Measurements from ENCODE around the gene CRELD2. TPM values are rescaled to one million over a fixed set of nuclear protein-coding genes. Genes with fewer than 3 reads are reported as not detected.

The CRELD2 gene
- total and polyA plus RNA-seq, 2 donors from 2014 or later = 37.3 to 54.0 TPM

- intact Hi-C loops (cut with DNase I) = no loop called here
- no peak for FAIRE-seq
- peaks cover 0 to 31% (median 3%) of the 10 kb centered on the region in 3 donors for H3K4me1 ChIP-seq (ENCODE audit: control insufficient read depth in 2 of 3, insufficient read depth in 2 of 3, low read depth in 1 of 3, low read length in 3 of 3)
- peak overlapping the region in 1 of 3 donors; percentile 67 for H3K9ac ChIP-seq (ENCODE audit: low read length in 3 of 3)
- no peak for TF ChIP-seq CTCF (IDR thresholded peaks at IDR 0.05; ENCODE audit: borderline replicate concordance, extremely low read depth, insufficient read depth)
- DNase-seq = peak in 1 of 5 donors; percentile 55
- no peaks in the 10 kb centered on the region for H3K36me3 ChIP-seq (ENCODE audit: control insufficient read depth in 2 of 3, insufficient read depth in 3 of 3, low read length in 3 of 3)
- H3K9me3 ChIP-seq (ENCODE audit: control insufficient read depth in 2 of 3, insufficient read depth in 1 of 3, low read length in 3 of 3) = no peaks in the 10 kb centered on the region
- H3K4me3 ChIP-seq (ENCODE audit: low read length in 3 of 3) = no peak overlapping the region
- H3K27ac ChIP-seq (ENCODE audit: low read depth in 2 of 2, low read length in 2 of 2) = peak overlapping the region; percentile 92 to 96
- no peaks in the 10 kb centered on the region for H3K27me3 ChIP-seq (ENCODE audit: control insufficient read depth, insufficient read depth, low read length)
Observed at GRCh38 chr22:49936973-49937757, 18.7 kb downstream of the CRELD2 start.

GRCh38 chr22:49937758-49938564 lies 19.5 kb downstream of the CRELD2 start:
- DNase-seq = peak in 2 of 5 donors; percentile 46 to 54
- TF ChIP-seq CTCF (IDR thresholded peaks at IDR 0.05; ENCODE audit: borderline replicate concordance, extremely low read depth, insufficient read depth) = no peak
- FAIRE-seq = no peak
- H3K4me3 ChIP-seq (ENCODE audit: low read length in 3 of 3) = no peak overlapping the region
- H3K9me3 ChIP-seq (ENCODE audit: control insufficient read depth in 2 of 3, insufficient read depth in 1 of 3, low read length in 3 of 3) = no peaks in the 10 kb centered on the region
- peak overlapping the region; percentile 92 to 96 for H3K27ac ChIP-seq (ENCODE audit: low read depth in 2 of 2, low read length in 2 of 2)
- H3K9ac ChIP-seq (ENCODE audit: low read length in 3 of 3) = peak overlapping the region in 1 of 3 donors; percentile 67
- H3K27me3 ChIP-seq (ENCODE audit: control insufficient read depth, insufficient read depth, low read length) = no peaks in the 10 kb centered on the region
- H3K4me1 ChIP-seq (ENCODE audit: control insufficient read depth in 2 of 3, insufficient read depth in 2 of 3, low read depth in 1 of 3, low read length in 3 of 3) = peaks cover 0 to 31% (median 3%) of the 10 kb centered on the region in 3 donors
- intact Hi-C loops (cut with DNase I) = no loop called here
- no peaks in the 10 kb centered on the region for H3K36me3 ChIP-seq (ENCODE audit: control insufficient read depth in 2 of 3, insufficient read depth in 3 of 3, low read length in 3 of 3)

- H3K27ac ChIP-seq (ENCODE audit: low read depth in 2 of 2, low read length in 2 of 2) = peak overlapping the region; percentile 61 to 92
- no peaks in the 10 kb centered on the region for H3K36me3 ChIP-seq (ENCODE audit: control insufficient read depth in 2 of 3, insufficient read depth in 3 of 3, low read length in 3 of 3)
- H3K27me3 ChIP-seq (ENCODE audit: control insufficient read depth, insufficient read depth, low read length) = no peaks in the 10 kb centered on the region
- peaks cover 0 to 25% (median 3%) of the 10 kb centered on the region in 3 donors for H3K4me1 ChIP-seq (ENCODE audit: control insufficient read depth in 2 of 3, insufficient read depth in 2 of 3, low read depth in 1 of 3, low read length in 3 of 3)
- TF ChIP-seq CTCF (IDR thresholded peaks at IDR 0.05; ENCODE audit: borderline replicate concordance, extremely low read depth, insufficient read depth) = no peak
- no peak overlapping the region for H3K9ac ChIP-seq (ENCODE audit: low read length in 3 of 3)
- intact Hi-C loops (cut with DNase I) = no loop called here
- no peak overlapping the region for H3K4me3 ChIP-seq (ENCODE audit: low read length in 3 of 3)
- FAIRE-seq (no peak), DNase-seq (no peak)
- no peaks in the 10 kb centered on the region for H3K9me3 ChIP-seq (ENCODE audit: control insufficient read depth in 2 of 3, insufficient read depth in 1 of 3, low read length in 3 of 3)
Observed at GRCh38 chr22:49938565-49939136, 20.2 kb downstream of the CRELD2 start.

Measured in kidney (tissue), 14 donors.